ENCODE results near the gene NADK. TPM values are rescaled to one million over a fixed set of nuclear protein-coding genes. Genes with fewer than 3 reads are reported as not detected.

The NADK gene
- total and polyA plus RNA-seq, 2 of the 13 experiments (the other 11 are each of a cell fraction or from before 2014, with no cell fraction given): 56.6 to 60.1 TPM

GRCh38 chr1:1777950-1778662, at the start of gene NADK (continued):
- peak; percentile 75; the same call in 1 of the 2 replicates for TF ChIP-seq ZNF142 (CRISPR knock-in tag; IDR thresholded peaks at IDR 0.05)
- TF ChIP-seq, protein P1, sequence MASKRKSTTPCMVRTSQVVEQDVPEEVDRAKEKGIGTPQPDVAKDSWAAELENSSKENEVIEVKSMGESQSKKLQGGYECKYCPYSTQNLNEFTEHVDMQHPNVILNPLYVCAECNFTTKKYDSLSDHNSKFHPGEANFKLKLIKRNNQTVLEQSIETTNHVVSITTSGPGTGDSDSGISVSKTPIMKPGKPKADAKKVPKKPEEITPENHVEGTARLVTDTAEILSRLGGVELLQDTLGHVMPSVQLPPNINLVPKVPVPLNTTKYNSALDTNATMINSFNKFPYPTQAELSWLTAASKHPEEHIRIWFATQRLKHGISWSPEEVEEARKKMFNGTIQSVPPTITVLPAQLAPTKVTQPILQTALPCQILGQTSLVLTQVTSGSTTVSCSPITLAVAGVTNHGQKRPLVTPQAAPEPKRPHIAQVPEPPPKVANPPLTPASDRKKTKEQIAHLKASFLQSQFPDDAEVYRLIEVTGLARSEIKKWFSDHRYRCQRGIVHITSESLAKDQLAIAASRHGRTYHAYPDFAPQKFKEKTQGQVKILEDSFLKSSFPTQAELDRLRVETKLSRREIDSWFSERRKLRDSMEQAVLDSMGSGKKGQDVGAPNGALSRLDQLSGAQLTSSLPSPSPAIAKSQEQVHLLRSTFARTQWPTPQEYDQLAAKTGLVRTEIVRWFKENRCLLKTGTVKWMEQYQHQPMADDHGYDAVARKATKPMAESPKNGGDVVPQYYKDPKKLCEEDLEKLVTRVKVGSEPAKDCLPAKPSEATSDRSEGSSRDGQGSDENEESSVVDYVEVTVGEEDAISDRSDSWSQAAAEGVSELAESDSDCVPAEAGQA (IDR thresholded peaks at IDR 0.05; ENCODE audit: low read depth): peak; percentile 14; the same call in 1 of the 2 replicates
- TF ChIP-seq, protein P1 (CRISPR knock-in tag; IDR thresholded peaks at IDR 0.05; ENCODE audit: borderline replicate concordance): no peak; the same call in 1 of the 2 replicates
- TF ChIP-seq ZNF333 (CRISPR knock-in tag; IDR thresholded peaks at IDR 0.05; ENCODE audit: borderline replicate concordance): peak; percentile 74; the same call in 1 of the 2 replicates
- TF ChIP-seq ZNF746 (CRISPR knock-in tag; IDR thresholded peaks at IDR 0.05): no peak; the same call in 1 of the 2 replicates
- TF ChIP-seq ZNF232 (CRISPR knock-in tag; IDR thresholded peaks at IDR 0.05; ENCODE audit: borderline replicate concordance): no peak; the same call in 1 of the 2 replicates
- TF ChIP-seq TCF12 (IDR thresholded peaks at IDR 0.05): no peak
- TF ChIP-seq TCF12 (CRISPR knock-in tag; IDR thresholded peaks at IDR 0.05): no peak
- TF ChIP-seq PRPF4 (IDR thresholded peaks at IDR 0.05; ENCODE audit: low read depth, low read length, poor library complexity, severe bottlenecking): no peak
- TF ChIP-seq ZSCAN25 (CRISPR knock-in tag; IDR thresholded peaks at IDR 0.05): peak; percentile 13; the same call in 1 of the 2 replicates
- TF ChIP-seq AGO2 (optimal IDR thresholded peaks at IDR 0.05; ENCODE audit: low read depth, low read length): peak; percentile 39

Measured in HepG2 (cell line).